GM23248 (cell line): ENCODE results near the gene ARAP3.

ENCODE experiments used
- EZH2 ChIP-seq: fragments of 200-600 bp; sonication (generic); IDR thresholded peaks from 2 replicates; pipeline ENCODE4 v1.6.1; 2018; ENCODE audit warnings: antibody characterized with exemption, mild to moderate bottlenecking; ENCODE audit not compliant: insufficient read depth, poor library complexity, severe bottlenecking
- EZH2phosphoT487 ChIP-seq: fragments of 200-600 bp; sonication (generic); IDR thresholded peaks from 2 replicates; pipeline ENCODE4 v1.6.1; 2018; ENCODE audit warnings: antibody characterized with exemption, moderate library complexity, mild to moderate bottlenecking, low read depth; ENCODE audit not compliant: insufficient read depth

DNA sequence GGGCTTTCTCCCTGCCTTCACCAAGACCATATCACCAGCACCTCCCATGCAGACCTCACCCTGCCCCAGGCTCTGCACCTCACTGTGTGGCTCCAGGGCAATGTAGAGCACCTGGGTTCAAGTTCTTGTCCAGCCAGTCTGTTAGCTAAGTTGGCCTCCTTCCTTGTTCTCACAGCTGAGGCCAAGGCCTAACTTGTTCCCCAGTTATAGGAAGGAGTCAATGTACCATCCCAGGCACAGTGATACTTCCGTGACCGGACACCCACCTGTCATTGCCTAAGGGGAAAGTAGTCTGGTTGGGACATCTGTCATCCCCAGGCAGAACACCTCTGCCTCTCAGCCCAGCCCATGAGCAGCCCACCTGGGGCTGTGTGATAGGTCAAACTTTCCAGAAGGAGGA, 14.4 kb upstream of the ARAP3 start:
- TF ChIP-seq EZH2phosphoT487 (no peak), EZH2 (no peak)
